GM12801 (cell line): ENCODE data around the gene CABLES2.

Source experiments
- CTCF ChIP-seq: IDR thresholded peaks from one replicate; pipeline ENCODE4 v1.5.1; 2011; ENCODE audit warnings: control low read depth; ENCODE audit not compliant: insufficient read length; ENCODE audit errors: extremely low read depth

Gene CABLES2

GRCh38 chr20:62361799-62362589, 45.1 kb downstream of the CABLES2 start:
- TF ChIP-seq CTCF = no peak

DNA sequence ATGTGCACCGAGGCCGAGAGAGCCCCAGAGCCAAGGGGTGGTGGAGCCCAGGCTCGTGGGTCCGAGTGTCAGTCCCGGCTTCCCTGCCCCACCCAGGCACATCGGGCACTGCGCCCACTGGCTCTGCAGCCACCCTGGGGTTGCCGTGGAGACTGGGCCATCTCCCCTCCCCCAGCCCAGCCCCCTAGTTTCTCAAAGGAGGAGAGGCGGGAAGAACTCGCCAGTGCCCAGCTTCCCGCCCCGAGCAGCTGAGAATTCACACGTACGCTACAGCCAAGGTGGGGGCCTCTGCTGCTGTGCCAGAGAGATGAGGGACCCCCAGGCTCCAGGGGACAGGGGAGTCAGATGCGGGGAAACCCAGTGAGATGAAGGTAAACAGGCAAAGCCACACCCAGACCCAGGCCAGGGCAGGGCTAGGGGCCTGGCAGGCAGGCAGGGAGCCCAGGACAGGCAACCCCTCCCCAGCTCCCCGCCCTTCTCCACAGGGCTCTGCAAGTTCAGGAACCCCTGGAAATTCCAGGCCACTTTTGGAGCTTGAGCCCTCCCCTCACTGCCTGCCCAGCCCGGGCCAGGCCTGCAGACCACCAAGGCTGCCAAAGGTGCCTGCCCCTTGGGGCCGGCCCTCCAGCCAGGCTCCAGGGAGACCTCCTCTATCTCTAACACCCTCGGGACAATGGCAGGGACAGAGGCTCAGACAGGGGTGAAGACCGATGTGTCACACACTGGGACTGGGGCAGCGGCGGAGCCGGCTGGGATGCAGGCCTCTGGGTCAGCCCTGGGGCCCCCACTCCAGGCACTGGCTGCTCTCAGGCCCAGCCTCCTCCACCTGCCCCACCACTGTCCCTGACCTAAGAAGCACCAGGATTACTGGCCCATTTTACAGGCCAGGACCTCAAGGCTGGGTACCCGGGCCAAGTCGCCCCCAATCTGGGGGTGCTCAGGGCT, 46.0 kb downstream of the CABLES2 start:
- TF ChIP-seq CTCF = no peak

GRCh38 chr20:62359491-62360121, 47.5 kb downstream of the CABLES2 start:
- TF ChIP-seq CTCF = no peak

- no peak for TF ChIP-seq CTCF
These were observed 48.0 kb downstream of the CABLES2 start for GRCh38 chr20:62359043-62359490.

DNA sequence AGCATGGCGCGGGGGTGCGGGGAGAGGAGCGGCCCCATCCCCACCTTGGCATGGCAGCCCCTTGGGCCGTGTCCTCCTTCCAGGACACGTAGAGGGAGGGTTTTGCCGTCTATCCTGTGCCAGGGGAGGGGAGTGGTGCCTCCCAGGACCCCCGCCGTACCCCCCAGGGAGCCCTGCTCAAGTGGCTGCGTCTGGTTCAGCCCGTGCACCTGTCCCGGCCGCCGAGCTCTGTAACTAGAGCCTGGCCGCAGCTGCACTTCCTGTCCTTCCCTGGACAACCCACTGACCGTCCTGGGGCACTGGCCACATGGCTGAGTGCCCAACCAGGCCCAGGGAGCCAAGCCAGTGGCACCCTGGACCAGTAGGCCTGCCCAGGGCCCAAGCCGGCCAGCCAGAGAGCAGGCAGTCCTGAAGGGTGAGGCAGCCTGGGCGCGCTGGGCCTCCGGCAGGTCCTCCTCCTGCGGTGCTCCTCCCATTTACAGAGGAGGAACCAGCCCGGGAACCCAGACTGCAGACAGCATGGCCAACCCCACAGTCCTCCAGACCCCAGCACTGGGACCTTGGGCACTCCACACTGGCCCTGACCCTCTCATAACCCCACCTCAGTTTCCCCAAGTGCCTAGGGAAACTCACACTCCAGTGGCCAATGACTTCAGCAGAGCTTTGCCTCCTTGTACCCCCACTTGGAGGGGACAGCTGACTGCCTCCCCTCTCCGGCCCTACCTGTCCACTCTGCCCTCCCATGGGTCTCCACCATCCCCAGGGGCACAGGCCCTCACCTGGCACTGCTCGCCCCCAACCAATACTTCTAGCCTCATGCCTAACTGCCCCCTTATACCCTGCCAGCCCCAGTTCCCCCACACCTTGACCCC, 48.7 kb downstream of the CABLES2 start:
- TF ChIP-seq CTCF = no peak

GRCh38 chr20:62357681-62358080, 49.4 kb downstream of the CABLES2 start:
- TF ChIP-seq CTCF = no peak
